Breast epithelium (tissue), 3 donors: ENCODE measurements around the gene KCNIP4.

Experiments used
- POLR2A ChIP-seq: fragments of 450-650 bp; IDR thresholded peaks from one replicate; pipeline ENCODE4 v1.6.1; 2016; ENCODE audit warnings: antibody characterized with exemption, mild to moderate bottlenecking, moderate library complexity
- POLR2AphosphoS5 ChIP-seq, 3 donors: sonication (generic); formaldehyde crosslinking; IDR thresholded peaks; one replicate each; pipeline ENCODE4 v1.6.1; 2017; ENCODE audit warnings: antibody characterized with exemption in 3 of 3
- TF ChIP-seq, protein P1 (sequence below), 3 donors: fragments of 450-650 bp; IDR thresholded peaks; one replicate each; pipeline ENCODE4 v1.5.1; 2016 to 2017; ENCODE audit warnings: antibody characterized with exemption in 3 of 3, mild to moderate bottlenecking in 3 of 3, moderate library complexity in 3 of 3

DNA sequence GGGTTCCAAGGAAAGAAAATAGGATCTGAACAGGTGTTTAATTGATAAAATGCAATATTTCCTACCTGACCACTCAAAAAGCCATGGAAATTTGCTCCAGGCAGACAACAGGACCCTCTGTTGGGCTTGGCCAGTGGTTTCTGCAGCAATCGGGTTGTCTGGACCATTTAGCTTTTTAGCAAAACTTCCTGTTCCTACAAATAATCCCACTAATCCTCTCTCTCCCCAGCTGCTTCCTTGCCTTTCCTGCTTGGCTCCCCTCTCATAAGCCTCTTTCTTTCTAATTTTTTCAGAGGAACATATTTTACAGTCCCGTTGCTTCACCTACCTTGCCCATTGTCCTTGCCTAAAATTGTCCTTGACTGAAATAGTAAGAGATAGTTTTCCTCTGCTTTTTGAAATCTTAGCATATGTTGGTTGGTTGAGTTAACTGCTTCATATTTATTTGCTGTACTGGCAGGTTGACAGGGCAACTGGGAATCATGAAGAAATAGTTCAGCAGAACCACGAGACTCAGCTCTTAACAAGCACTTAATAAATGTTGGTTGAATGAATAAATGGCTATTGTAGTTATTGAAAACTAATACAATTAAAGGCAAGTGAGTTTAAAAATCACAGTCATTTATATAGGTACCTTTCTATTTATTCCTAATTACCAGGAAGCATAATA is 259.8 kb downstream of the KCNIP4 start:
- TF ChIP-seq, protein P1, sequence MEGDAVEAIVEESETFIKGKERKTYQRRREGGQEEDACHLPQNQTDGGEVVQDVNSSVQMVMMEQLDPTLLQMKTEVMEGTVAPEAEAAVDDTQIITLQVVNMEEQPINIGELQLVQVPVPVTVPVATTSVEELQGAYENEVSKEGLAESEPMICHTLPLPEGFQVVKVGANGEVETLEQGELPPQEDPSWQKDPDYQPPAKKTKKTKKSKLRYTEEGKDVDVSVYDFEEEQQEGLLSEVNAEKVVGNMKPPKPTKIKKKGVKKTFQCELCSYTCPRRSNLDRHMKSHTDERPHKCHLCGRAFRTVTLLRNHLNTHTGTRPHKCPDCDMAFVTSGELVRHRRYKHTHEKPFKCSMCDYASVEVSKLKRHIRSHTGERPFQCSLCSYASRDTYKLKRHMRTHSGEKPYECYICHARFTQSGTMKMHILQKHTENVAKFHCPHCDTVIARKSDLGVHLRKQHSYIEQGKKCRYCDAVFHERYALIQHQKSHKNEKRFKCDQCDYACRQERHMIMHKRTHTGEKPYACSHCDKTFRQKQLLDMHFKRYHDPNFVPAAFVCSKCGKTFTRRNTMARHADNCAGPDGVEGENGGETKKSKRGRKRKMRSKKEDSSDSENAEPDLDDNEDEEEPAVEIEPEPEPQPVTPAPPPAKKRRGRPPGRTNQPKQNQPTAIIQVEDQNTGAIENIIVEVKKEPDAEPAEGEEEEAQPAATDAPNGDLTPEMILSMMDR (IDR thresholded peaks at IDR 0.05) = no peak
- TF ChIP-seq POLR2A (no peak), POLR2AphosphoS5 (IDR thresholded peaks at IDR 0.05) (no peak)
